Neural cell (in vitro differentiated cells): Measurements from ENCODE around the gene ARAP2. TPM values are rescaled to one million over a fixed set of nuclear protein-coding genes. Genes with fewer than 3 reads are reported as not detected.

Source experiments
- H2AFZ ChIP-seq: fragments of 200-600, 300-800 bp; sonication (generic), shearing (Covaris generic); 2 replicates; pipeline ENCODE4 v1.6.0; 2014; ENCODE audit warnings: low read depth, mild to moderate bottlenecking, antibody characterized with exemption, low read length, moderate library complexity
- H3F3A ChIP-seq: fragments of 200-600 bp; shearing (Covaris generic); 2 replicates; pipeline ENCODE4 v1.6.1; 2016; ENCODE audit warnings: mild to moderate bottlenecking, moderate library complexity, mixed read lengths, antibody characterized with exemption, low read length; ENCODE audit not compliant: insufficient read depth, poor library complexity, severe bottlenecking
- H3K27ac ChIP-seq: fragments of 200-600, 300-800 bp; sonication (generic), shearing (Covaris generic); 2 replicates; pipeline ENCODE4 v1.5.1; 2014; ENCODE audit warnings: mild to moderate bottlenecking, low read length, moderate library complexity
- H3K27me3 ChIP-seq: fragments of 300-800, 200-600 bp; sonication (generic), shearing (Covaris generic); 2 replicates; pipeline ENCODE4 v1.6.0; 2014; ENCODE audit warnings: mild to moderate bottlenecking, low read depth, low read length, moderate library complexity; ENCODE audit not compliant: insufficient read depth
- H3K36me3 ChIP-seq: fragments of 300-800, 200-600 bp; sonication (generic), shearing (Covaris generic); 2 replicates; pipeline ENCODE4 v1.5.1; 2014; ENCODE audit warnings: mild to moderate bottlenecking, antibody characterized with exemption, low read length, moderate library complexity; ENCODE audit not compliant: insufficient read depth
- H3K4me2 ChIP-seq: fragments of 300-800, 200-600 bp; sonication (generic), shearing (Covaris generic); 2 replicates; pipeline ENCODE4 v1.6.0; 2014; ENCODE audit warnings: mild to moderate bottlenecking, low read length
- H3K4me3 ChIP-seq: fragments of 300-800, 200-600 bp; sonication (generic), shearing (Covaris generic); 2 replicates; pipeline ENCODE4 v1.5.1; 2014; ENCODE audit warnings: mild to moderate bottlenecking, low read length, moderate library complexity
- H3K79me2 ChIP-seq: fragments of 200-600 bp; shearing (Covaris generic); replicated peaks from 2 replicates; pipeline ENCODE4 v1.6.0; 2014; ENCODE audit warnings: mild to moderate bottlenecking, low read length, moderate library complexity; ENCODE audit not compliant: insufficient read depth
- H3K9ac ChIP-seq: fragments of 300-800, 200-600 bp; sonication (generic), shearing (Covaris generic); 2 replicates; pipeline ENCODE4 v1.6.1; 2016; ENCODE audit warnings: mild to moderate bottlenecking, low read length, mixed read lengths
- H3K9me2 ChIP-seq: fragments of 200-600 bp; shearing (Covaris generic); 2 replicates; pipeline ENCODE4 v1.6.1; 2016; ENCODE audit warnings: mild to moderate bottlenecking, low read length, mixed read lengths; ENCODE audit not compliant: insufficient read depth
- H3K9me3 ChIP-seq: fragments of 200-600, 300-800 bp; sonication (generic), shearing (Covaris generic); 2 replicates; pipeline ENCODE4 v1.6.1; 2016; ENCODE audit warnings: mild to moderate bottlenecking, mixed run types, low read length, moderate library complexity, mixed read lengths
- H4K20me1 ChIP-seq: fragments of 200-600 bp; shearing (Covaris generic); 2 replicates; pipeline ENCODE4 v1.6.1; 2016; ENCODE audit warnings: mild to moderate bottlenecking, mixed run types; ENCODE audit not compliant: insufficient read depth
- CTCF ChIP-seq: fragments of 450-650 bp; IDR thresholded peaks from 2 replicates; pipeline ENCODE4 v1.5.1; 2014; ENCODE audit warnings: antibody characterized with exemption, mild to moderate bottlenecking, moderate library complexity; ENCODE audit not compliant: poor library complexity, severe bottlenecking
- EP300 ChIP-seq: fragments of 450-650 bp; conservative IDR thresholded peaks from 2 replicates; pipeline ENCODE4 v1.6.1; 2014; ENCODE audit warnings: antibody characterized with exemption, mild to moderate bottlenecking, moderate library complexity; ENCODE audit not compliant: poor library complexity, severe bottlenecking
- EZH2 ChIP-seq: fragments of 200-600, 300-800 bp; shearing (Covaris generic), sonication (generic); IDR thresholded peaks from 2 replicates; pipeline ENCODE4 v1.6.1; 2014; ENCODE audit warnings: antibody characterized with exemption, low read length, borderline replicate concordance, mild to moderate bottlenecking; ENCODE audit not compliant: insufficient read depth, poor library complexity, severe bottlenecking
- MXI1 ChIP-seq: fragments of 450-650 bp; conservative IDR thresholded peaks from 2 replicates; pipeline ENCODE4 v1.6.1; 2014; ENCODE audit warnings: antibody characterized with exemption, mild to moderate bottlenecking; ENCODE audit not compliant: poor library complexity, severe bottlenecking
- POLR2AphosphoS5 ChIP-seq: IDR thresholded peaks from 2 replicates; pipeline ENCODE4 v1.6.1; 2012
- RAD21 ChIP-seq: fragments of 450-650 bp; conservative IDR thresholded peaks from 2 replicates; pipeline ENCODE4 v1.6.1; 2014; ENCODE audit warnings: antibody characterized with exemption, mild to moderate bottlenecking, moderate library complexity
- REST ChIP-seq: IDR thresholded peaks from 2 replicates; pipeline ENCODE4 v1.6.1; 2012; ENCODE audit warnings: borderline replicate concordance
- SMC3 ChIP-seq: fragments of 450-650 bp; conservative IDR thresholded peaks from 2 replicates; pipeline ENCODE4 v1.6.1; 2014; ENCODE audit warnings: antibody characterized with exemption, mild to moderate bottlenecking, moderate library complexity; ENCODE audit not compliant: poor library complexity
- TAF1 ChIP-seq: IDR thresholded peaks from 2 replicates; pipeline ENCODE4 v1.6.1; 2012; ENCODE audit warnings: low read depth
- polyA plus RNA-seq: library from polyadenylated mRNA; depleted of rRNA; stranded (reverse); fragments of >200 nt; gene quantifications from 2 replicates; pipeline ENCODE4 v1.2.3, GENCODE V29; 2014

ARAP2 gene
- polyA plus RNA-seq, 1 donor from 2014 or later: 2.1 TPM

DNA sequence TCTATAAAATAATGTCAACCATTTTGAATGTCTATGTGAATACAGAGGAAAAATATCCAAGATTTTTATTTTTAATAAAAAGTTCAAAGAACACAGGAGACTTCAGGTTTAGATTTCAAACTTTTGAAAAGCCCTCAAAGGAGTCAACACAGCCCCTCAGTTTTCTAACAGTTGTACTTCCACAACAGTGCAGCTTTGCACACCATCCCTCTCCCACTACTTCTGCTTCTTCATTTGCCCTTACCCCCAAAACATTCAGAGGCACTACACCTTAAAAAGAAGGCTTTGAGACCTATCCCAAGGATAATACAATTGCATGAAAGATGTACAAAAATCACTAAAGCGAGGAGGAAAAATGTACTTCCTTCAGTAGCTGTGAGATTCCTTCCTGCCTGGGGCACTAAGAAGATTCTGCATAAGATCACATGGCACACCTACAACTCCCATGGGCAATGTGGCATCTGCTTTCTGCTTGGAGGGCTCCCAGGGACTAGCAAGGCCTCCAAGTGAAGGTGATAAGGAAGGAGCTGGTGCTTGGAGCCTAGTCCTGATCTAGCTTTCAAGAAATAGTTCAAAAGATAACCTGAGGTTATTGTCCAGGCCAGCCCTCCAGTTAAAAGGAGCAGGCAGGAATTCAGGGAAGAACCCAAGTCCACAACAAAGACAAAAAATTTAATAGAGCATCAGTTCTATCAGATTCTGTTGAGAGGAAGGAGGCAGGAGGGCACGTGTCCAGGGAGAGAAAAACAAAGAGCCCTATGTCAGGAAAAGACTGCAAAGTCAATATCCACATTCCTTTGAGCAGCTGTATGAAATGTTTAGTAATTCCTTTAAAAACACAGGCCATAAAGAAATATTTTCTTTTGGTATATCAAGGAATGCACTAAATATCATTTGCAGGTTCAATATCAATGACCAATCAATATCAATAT lies 19.1 kb downstream of the ARAP2 start:
- no peak for TF ChIP-seq MXI1
- TF ChIP-seq TAF1: no peak
- TF ChIP-seq EZH2: no peak
- TF ChIP-seq RAD21: no peak
- no peak for TF ChIP-seq CTCF
- TF ChIP-seq POLR2AphosphoS5: no peak
- no peak for TF ChIP-seq REST
- no peak for TF ChIP-seq EP300
- TF ChIP-seq SMC3: no peak
- no peaks in the 10 kb centered on the region for H4K20me1 ChIP-seq
- no peaks in the 10 kb centered on the region for H3F3A ChIP-seq
- no peaks in the 10 kb centered on the region for H3K9me3 ChIP-seq
- no peaks in the 10 kb centered on the region for H3K36me3 ChIP-seq
- no peaks in the 10 kb centered on the region for H3K27me3 ChIP-seq
- H3K4me3 ChIP-seq: no peak overlapping the region
- no peaks in the 10 kb centered on the region for H3K9me2 ChIP-seq
- H3K79me2 ChIP-seq: no peaks in the 10 kb centered on the region
- H3K4me2 ChIP-seq: no peak overlapping the region
- H3K9ac ChIP-seq: no peak overlapping the region
- H3K27ac ChIP-seq: no peak overlapping the region
- no peak overlapping the region for H2AFZ ChIP-seq

DNA sequence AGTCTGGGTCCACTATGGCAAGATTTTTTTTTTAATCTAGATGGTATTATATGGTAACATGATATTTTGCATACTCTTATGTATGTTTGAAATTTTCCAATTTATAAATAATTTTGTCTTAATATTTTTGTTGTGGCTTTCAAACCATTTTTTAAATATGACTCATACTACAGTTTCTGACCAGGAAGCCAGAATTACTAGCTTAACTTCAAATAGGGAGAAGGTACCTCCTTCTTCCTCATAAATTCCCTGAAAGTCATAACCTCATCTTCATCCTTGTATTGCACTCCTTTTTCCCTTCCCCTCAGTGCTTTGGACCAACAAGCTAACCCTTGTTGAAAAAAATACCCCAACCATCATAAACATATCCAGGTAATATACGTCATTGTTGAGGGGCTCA lies 21.6 kb downstream of the ARAP2 start:
- H3K9me3 ChIP-seq: no peaks in the 10 kb centered on the region
- H3K36me3 ChIP-seq: no peaks in the 10 kb centered on the region
- H4K20me1 ChIP-seq: no peaks in the 10 kb centered on the region
- no peaks in the 10 kb centered on the region for H3K9me2 ChIP-seq
- H3K27me3 ChIP-seq: no peaks in the 10 kb centered on the region
- H3K79me2 ChIP-seq: no peaks in the 10 kb centered on the region
- H3K9ac ChIP-seq: no peak overlapping the region
- H3K4me3 ChIP-seq: no peak overlapping the region
- no peak overlapping the region for H3K27ac ChIP-seq
- no peak overlapping the region for H3K4me2 ChIP-seq
- H2AFZ ChIP-seq: no peak overlapping the region
- no peak for TF ChIP-seq TAF1
- TF ChIP-seq CTCF: no peak
- no peak for TF ChIP-seq REST
- TF ChIP-seq POLR2AphosphoS5: no peak
- no peak for TF ChIP-seq EP300
- no peak for TF ChIP-seq SMC3
- no peak for TF ChIP-seq EZH2
- no peak for TF ChIP-seq RAD21
- no peak for TF ChIP-seq MXI1
- H3F3A ChIP-seq: no peaks in the 10 kb centered on the region
